SU-DHL-6 (cell line): ENCODE results near the gene CBR4.

Experiments used
- EZH2phosphoT487 ChIP-seq: fragments of 200-600 bp; sonication (generic), shearing (Covaris generic); conservative IDR thresholded peaks from 2 replicates; pipeline ENCODE4 v1.6.1; 2018; ENCODE audit warnings: mild to moderate bottlenecking, antibody characterized with exemption, low read length, moderate library complexity, mixed read lengths
- TF ChIP-seq, protein P1 (sequence below): fragments of 200-600 bp; sonication (generic); IDR thresholded peaks from one replicate; pipeline ENCODE4 v1.5.1; 2017; ENCODE audit warnings: antibody characterized with exemption, mild to moderate bottlenecking, low read length, moderate library complexity; ENCODE audit not compliant: insufficient read depth, poor library complexity, severe bottlenecking

DNA sequence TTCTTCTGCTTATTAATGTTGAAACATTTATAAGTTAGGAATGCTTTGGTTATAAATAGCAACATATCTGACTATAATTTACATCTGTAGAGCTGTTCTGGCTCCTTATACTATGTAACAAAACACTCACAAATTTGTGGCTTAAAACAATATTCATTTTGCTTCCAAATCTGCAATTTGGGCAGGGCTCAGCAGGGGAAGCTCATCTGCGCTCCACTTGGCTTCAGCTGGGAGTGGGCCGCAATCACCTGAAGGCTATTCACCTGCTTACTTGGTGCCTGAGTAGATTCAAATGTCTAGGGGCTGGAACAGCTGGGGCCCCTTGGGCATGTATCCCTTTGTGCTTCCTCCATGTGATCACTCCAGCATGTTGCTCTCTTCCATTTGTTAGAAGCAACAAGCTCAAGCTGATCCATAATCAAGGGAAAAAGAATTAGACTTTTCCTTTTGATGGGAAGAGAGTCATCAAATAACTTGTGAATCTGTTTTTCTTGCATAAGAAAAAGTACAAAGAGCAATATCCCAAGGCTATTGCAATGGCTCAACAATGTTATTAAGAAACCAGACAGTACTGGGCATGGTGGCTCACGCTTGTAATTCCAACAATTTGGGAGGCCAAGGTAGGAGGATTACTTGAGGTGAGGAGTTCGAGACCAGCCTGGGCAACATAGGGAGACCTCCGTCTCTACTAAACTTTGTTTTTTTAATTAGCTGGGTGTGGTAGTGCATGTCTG is 34.8 kb upstream of the CBR4 start:
- TF ChIP-seq, protein P1, sequence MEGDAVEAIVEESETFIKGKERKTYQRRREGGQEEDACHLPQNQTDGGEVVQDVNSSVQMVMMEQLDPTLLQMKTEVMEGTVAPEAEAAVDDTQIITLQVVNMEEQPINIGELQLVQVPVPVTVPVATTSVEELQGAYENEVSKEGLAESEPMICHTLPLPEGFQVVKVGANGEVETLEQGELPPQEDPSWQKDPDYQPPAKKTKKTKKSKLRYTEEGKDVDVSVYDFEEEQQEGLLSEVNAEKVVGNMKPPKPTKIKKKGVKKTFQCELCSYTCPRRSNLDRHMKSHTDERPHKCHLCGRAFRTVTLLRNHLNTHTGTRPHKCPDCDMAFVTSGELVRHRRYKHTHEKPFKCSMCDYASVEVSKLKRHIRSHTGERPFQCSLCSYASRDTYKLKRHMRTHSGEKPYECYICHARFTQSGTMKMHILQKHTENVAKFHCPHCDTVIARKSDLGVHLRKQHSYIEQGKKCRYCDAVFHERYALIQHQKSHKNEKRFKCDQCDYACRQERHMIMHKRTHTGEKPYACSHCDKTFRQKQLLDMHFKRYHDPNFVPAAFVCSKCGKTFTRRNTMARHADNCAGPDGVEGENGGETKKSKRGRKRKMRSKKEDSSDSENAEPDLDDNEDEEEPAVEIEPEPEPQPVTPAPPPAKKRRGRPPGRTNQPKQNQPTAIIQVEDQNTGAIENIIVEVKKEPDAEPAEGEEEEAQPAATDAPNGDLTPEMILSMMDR = no peak
- no peak for TF ChIP-seq EZH2phosphoT487
